NCI-H1105 treated with DMSO at 0.1 percent for 48 hours (cell line): ENCODE data around the gene FKBP2.

Source experiments
- DNase-seq: peaks from one replicate; lab custom pipeline; 2025; lab: John Stamatoyannopoulos, UW

FKBP2 gene

GRCh38 chr11:64285885-64286800, 45.2 kb downstream of the FKBP2 start:
- peak; percentile 25 for DNase-seq

- DNase-seq, result no peak
Observed at GRCh38 chr11:64286801-64287159, 45.9 kb downstream of the FKBP2 start.

DNA sequence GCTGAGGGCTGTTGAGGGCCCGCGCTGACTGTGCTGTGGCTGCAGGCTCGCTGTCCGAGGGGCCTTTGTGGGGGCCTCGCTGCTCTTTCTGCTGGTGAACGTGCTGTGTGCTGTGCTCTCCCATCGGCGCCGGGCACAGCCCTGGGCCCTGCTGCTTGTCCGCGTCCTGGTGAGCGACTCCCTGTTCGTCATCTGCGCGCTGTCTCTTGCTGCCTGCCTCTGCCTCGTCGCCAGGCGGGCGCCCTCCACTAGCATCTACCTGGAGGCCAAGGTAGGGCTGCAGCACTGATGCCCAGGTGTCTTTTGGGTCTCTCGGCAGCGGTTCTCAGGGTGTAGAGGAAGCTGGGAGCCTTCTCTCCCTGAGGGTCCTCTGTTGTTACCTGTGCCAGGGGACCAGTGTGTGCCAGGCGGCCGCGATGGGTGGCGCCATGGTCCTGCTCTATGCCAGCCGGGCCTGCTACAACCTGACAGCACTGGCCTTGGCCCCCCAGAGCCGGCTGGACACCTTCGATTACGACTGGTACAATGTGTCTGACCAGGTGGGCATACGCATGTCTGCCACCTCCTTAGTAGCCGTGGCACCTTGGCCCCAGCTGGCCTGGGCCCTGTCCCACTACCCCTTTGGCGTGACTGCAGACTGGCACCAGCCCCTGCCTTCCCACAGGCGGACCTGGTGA, 46.9 kb downstream of the FKBP2 start:
- DNase-seq, result no peak

DNA sequence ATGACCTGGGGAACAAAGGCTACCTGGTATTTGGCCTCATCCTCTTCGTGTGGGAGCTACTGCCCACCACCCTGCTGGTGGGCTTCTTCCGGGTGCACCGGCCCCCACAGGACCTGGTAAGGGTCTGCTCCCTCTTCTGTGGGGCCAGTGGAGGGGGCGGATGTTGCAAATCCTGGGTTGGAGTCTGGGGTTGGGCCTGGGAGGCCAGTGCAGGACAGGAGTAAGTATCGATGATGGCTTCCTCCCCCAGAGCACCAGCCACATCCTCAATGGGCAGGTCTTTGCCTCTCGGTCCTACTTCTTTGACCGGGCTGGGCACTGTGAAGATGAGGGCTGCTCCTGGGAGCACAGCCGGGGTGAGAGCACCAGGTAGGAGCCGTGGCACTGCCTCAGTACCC, 47.5 kb downstream of the FKBP2 start:
- DNase-seq, result no peak

- DNase-seq, result no peak
Observed at GRCh38 chr11:64289002-64289564, 48.2 kb downstream of the FKBP2 start.

DNA sequence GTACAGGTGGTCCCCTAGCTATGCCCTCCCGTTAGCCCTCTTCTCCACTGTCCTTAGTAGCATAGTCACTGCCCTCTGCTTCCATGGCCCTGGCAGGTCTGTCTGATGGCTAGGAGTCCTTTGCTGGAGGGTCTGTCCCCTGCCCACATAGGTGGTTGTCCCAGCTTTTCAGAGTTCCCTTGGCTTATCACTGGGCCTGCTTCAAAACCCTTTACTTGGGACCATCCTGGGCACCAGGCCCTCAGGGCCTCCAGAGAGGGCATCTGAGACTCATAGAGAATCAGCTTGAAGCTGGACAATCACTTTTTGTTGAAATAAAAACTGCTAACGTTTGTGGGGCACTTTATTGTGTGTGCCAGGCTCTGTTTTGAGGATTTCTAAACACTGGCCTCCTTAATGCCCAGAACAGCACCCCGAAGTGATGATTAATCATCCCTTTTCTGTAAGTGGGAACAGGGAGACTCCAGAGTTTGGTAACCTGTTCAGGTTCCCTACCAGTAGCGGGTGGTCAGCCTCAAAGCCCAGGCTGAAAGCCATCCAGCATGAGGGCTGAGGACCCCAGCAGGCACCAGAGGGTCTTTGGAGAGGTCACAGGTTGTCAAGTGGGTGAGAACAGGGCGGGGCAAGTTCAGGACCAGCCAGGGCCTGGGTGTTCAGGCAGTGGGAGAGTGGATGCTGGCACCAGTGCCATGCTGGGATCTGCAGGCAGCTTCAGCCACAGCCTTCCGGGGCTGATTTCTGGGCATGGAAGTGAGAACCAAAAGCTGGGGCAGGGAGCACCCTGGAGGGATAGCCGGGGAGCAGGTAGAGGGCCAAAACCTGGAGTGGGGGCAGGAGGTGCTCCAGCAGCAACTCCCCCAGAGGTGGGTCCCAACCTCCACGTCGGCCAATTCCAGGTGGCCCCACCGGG, 49.7 kb downstream of the FKBP2 start:
- DNase-seq, result no peak

- DNase-seq, result no peak
Observed at GRCh38 chr11:64291262-64291751, 50.4 kb downstream of the FKBP2 start, which contains the start of gene KCNK4. Gene KCNK4, plus strand, starts transcription at chr11:64291302. Its CDS starts 1,717 bp downstream, at chr11:64293019.

DNA sequence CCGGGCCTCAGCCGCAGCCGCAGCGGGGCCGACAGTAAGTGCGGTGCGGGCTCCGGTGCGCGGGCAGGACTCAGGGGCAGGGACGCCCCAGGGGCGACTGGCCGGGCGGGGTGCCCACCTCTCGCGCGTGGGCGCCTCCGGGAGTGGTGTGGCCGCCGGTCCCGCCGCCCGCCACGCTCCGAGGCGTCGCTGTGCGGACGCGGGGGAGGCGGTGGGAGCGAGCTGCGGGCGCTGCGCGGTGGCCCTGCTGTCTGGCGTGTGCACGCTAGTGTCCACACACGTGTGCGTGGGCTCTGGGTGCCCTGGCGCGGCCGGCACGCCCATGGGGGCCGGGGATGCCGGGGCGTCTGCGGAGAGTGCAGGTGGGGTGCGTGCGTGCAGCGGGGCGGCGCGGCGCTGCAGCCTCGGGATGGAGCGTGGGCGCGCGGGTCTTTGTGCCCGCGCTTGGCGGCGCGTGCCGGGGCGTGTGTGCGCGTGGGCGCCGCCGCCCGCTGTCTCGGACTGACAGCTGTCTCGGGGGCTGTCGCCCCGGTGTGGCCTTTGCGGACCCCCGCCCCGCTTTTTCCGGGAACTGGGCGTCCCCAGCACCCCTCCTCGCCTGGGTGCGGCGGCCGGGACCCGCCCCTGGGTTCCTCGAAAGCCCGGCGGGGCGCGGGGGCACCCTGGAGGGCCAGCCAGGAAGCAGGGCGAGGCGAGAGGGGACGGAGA, 51.0 kb downstream of the FKBP2 start:
- DNase-seq, result no peak

DNA sequence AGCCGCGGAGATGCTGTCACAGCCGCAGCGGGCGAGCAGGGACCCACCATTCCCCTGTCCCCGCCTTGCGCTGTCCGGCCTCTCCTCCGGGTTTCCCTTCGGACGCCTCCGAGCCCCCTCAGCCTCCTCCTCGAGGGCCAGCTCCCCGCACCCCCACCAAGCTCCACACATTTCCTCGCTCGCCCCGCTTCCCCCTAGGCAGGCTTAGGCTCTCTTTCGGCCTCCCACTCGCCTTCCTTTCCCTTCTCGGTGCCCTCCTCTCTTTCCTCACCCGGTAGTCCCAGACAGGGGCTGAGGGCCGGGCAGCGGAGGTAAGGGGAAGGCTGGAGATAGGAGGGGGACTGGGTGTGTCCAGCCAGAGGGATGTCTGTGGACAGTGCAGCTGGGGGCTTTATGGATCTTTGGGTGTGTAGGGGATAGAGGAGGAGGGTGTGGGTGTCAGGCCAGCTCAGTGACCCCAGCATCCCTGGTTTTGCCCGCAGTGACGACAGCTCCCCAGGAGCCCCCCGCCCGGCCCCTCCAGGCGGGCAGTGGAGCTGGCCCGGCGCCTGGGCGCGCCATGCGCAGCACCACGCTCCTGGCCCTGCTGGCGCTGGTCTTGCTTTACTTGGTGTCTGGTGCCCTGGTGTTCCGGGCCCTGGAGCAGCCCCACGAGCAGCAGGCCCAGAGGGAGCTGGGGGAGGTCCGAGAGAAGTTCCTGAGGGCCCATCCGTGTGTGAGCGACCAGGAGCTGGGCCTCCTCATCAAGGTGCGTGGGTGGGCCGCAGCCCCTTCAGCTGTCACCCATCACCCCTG, 51.8 kb downstream of the FKBP2 start:
- no peak for DNase-seq
